HUES64 (cell line): ENCODE data around the gene CRLF1.

Source experiments
- H3K27ac ChIP-seq: 2 replicates; pipeline ENCODE4 v1.7.0; 2013; ENCODE audit warnings: low read depth, low read length, inconsistent platforms
- H3K27me3 ChIP-seq: 2 replicates; pipeline ENCODE4 v1.6.1; 2013; ENCODE audit warnings: mild to moderate bottlenecking, low read length; ENCODE audit not compliant: insufficient read depth
- H3K36me3 ChIP-seq: 2 replicates; pipeline ENCODE4 v1.6.1; 2013; ENCODE audit warnings: mild to moderate bottlenecking, low read length; ENCODE audit not compliant: insufficient read depth
- H3K4me1 ChIP-seq: 2 replicates; pipeline ENCODE4 v1.6.1; 2013; ENCODE audit warnings: mild to moderate bottlenecking, low read length, moderate library complexity; ENCODE audit not compliant: insufficient read depth
- H3K4me3 ChIP-seq: 2 replicates; pipeline ENCODE4 v1.5.1; 2013; ENCODE audit warnings: mild to moderate bottlenecking, low read length, moderate library complexity
- H3K9ac ChIP-seq: 2 replicates; pipeline ENCODE4 v1.6.1; 2013; ENCODE audit warnings: mild to moderate bottlenecking, low read depth, low read length
- H3K9me3 ChIP-seq: 2 replicates; pipeline ENCODE4 v1.6.1; 2013; ENCODE audit warnings: low read depth, low read length; ENCODE audit not compliant: insufficient read depth
- WGBS: fragments of 150-250, 120-280 bp; methylation state at CpG from one replicate; pipeline ENCODE4 v1.1.7; 2013; ENCODE audit warnings: missing lambda C conversion rate; 5-methylcytosine and 5-hydroxymethylcytosine counted together

The CRLF1 gene

GRCh38 chr19:18647807-18648206 lies 41.2 kb upstream of the CRLF1 start:
- Histone ChIP-seq H3K4me1 (peaks cover 17% of the 10 kb centered on the region), H3K9ac (no peak overlapping the region), H3K27me3 (no peaks in the 10 kb centered on the region), H3K9me3 (no peaks in the 10 kb centered on the region), H3K27ac (no peak overlapping the region), H3K36me3 (no peaks in the 10 kb centered on the region), H3K4me3 (no peak overlapping the region)
- WGBS: 95% methylated on average over 10 of the region's 10 CpGs

- Histone ChIP-seq H3K9ac (no peak overlapping the region), H3K27ac (no peak overlapping the region), H3K27me3 (no peaks in the 10 kb centered on the region), H3K4me3 (no peak overlapping the region), H3K9me3 (no peaks in the 10 kb centered on the region), H3K4me1 (peaks cover 17% of the 10 kb centered on the region), H3K36me3 (no peaks in the 10 kb centered on the region)
- 95% methylated on average over 1 of the region's 1 CpG for WGBS
Measured at GRCh38 chr19:18647371-18647767, 40.8 kb upstream of the CRLF1 start.

GRCh38 chr19:18646535-18647370 lies 40.2 kb upstream of the CRLF1 start:
- peaks cover 17% of the 10 kb centered on the region for H3K4me1 ChIP-seq
- H3K27ac ChIP-seq: no peak overlapping the region

GRCh38 chr19:18645035-18645511 lies 38.5 kb upstream of the CRLF1 start:
- H3K36me3 ChIP-seq: no peaks in the 10 kb centered on the region
- WGBS: 88% methylated on average over 13 of the region's 13 CpGs

More at GRCh38 chr19:18646535-18647370, 40.2 kb upstream of the CRLF1 start:
- Histone ChIP-seq H3K9ac (no peak overlapping the region), H3K9me3 (no peaks in the 10 kb centered on the region), H3K4me3 (no peak overlapping the region), H3K27me3 (no peaks in the 10 kb centered on the region), H3K36me3 (no peaks in the 10 kb centered on the region)
- WGBS: 80% methylated on average over 34 of the region's 34 CpGs

GRCh38 chr19:18644196-18645034 lies 37.8 kb upstream of the CRLF1 start:
- no peak overlapping the region for H3K9ac ChIP-seq
- no peak overlapping the region for H3K27ac ChIP-seq
- no peak overlapping the region for H3K4me3 ChIP-seq
- H3K4me1 ChIP-seq: peaks cover 10% of the 10 kb centered on the region; the same call in 1 of the 2 replicates
- no peaks in the 10 kb centered on the region for H3K27me3 ChIP-seq
- no peaks in the 10 kb centered on the region for H3K36me3 ChIP-seq
- no peaks in the 10 kb centered on the region for H3K9me3 ChIP-seq
- 80% methylated on average over 15 of the region's 15 CpGs for WGBS

More at GRCh38 chr19:18645035-18645511, 38.5 kb upstream of the CRLF1 start:
- Histone ChIP-seq H3K9me3 (no peaks in the 10 kb centered on the region), H3K27ac (no peak overlapping the region), H3K4me3 (no peak overlapping the region), H3K4me1 (peaks cover 12% of the 10 kb centered on the region; the same call in 1 of the 2 replicates), H3K9ac (no peak overlapping the region), H3K27me3 (no peaks in the 10 kb centered on the region)

- H3K9ac ChIP-seq: no peak overlapping the region
- no peak overlapping the region for H3K27ac ChIP-seq
- no peak overlapping the region for H3K4me3 ChIP-seq
- H3K9me3 ChIP-seq: no peaks in the 10 kb centered on the region
- WGBS: 91% methylated on average over 8 of the region's 8 CpGs
- peaks cover 10% of the 10 kb centered on the region; the same call in 1 of the 2 replicates for H3K27me3 ChIP-seq
- peaks cover 8% of the 10 kb centered on the region; the same call in 1 of the 2 replicates for H3K4me1 ChIP-seq
- H3K36me3 ChIP-seq: no peaks in the 10 kb centered on the region
Measured at GRCh38 chr19:18639706-18640243, 33.2 kb upstream of the CRLF1 start.

- Histone ChIP-seq H3K9ac (no peak overlapping the region), H3K36me3 (no peaks in the 10 kb centered on the region), H3K4me3 (peak overlapping the region; percentile 89), H3K4me1 (peaks cover 4% of the 10 kb centered on the region; the same call in 1 of the 2 replicates), H3K27ac (no peak overlapping the region), H3K27me3 (peaks cover 15% of the 10 kb centered on the region), H3K9me3 (no peaks in the 10 kb centered on the region)
- 78% methylated on average over 2 of the region's 3 CpGs for WGBS
Measured at GRCh38 chr19:18637673-18638630, 31.4 kb upstream of the CRLF1 start.

GRCh38 chr19:18636969-18637629 lies 30.5 kb upstream of the CRLF1 start, which contains the start of gene KLHL26:
Gene KLHL26 (plus strand): TSS chr19:18637028. CDS start chr19:18637055, 27 bp downstream.
- H3K4me1 ChIP-seq: peaks cover 4% of the 10 kb centered on the region; the same call in 1 of the 2 replicates
- H3K4me3 ChIP-seq: peak within 1 kb of the TSS; percentile 89
- no peaks in the 10 kb centered on the region for H3K36me3 ChIP-seq
- no peaks in the 10 kb centered on the region for H3K9me3 ChIP-seq
- 6% methylated on average over 47 of the region's 47 CpGs for WGBS
- H3K27ac ChIP-seq: no peak within 1 kb of the TSS
- peaks cover 15% of the 10 kb centered on the region for H3K27me3 ChIP-seq
- peak within 1 kb of the TSS; percentile 85 for H3K9ac ChIP-seq

- Histone ChIP-seq H3K27ac (no peak overlapping the region), H3K4me1 (peaks cover 4% of the 10 kb centered on the region; the same call in 1 of the 2 replicates), H3K27me3 (peaks cover 15% of the 10 kb centered on the region), H3K9ac (no peak overlapping the region), H3K9me3 (no peaks in the 10 kb centered on the region), H3K4me3 (peak overlapping the region; percentile 89), H3K36me3 (no peaks in the 10 kb centered on the region)
- WGBS: under 1% methylated on average over 43 of the region's 44 CpGs
Measured at GRCh38 chr19:18636183-18636968, 29.8 kb upstream of the CRLF1 start.
